NCI-H226 (cell line): ENCODE measurements around the gene RDM1.
A peak's percentile ranks its signal among the peaks of the same experiment; 100 is the strongest.
"Not testable (repeated sequence)": the region's sequence is repeated elsewhere in the genome, so short reads cannot be mapped to it uniquely, and the experiment has no call there.

Experiments used
- DNase-seq: peaks from one replicate; pipeline ENCODE4 v3.0.0-alpha.2; 2015

Gene RDM1

DNA sequence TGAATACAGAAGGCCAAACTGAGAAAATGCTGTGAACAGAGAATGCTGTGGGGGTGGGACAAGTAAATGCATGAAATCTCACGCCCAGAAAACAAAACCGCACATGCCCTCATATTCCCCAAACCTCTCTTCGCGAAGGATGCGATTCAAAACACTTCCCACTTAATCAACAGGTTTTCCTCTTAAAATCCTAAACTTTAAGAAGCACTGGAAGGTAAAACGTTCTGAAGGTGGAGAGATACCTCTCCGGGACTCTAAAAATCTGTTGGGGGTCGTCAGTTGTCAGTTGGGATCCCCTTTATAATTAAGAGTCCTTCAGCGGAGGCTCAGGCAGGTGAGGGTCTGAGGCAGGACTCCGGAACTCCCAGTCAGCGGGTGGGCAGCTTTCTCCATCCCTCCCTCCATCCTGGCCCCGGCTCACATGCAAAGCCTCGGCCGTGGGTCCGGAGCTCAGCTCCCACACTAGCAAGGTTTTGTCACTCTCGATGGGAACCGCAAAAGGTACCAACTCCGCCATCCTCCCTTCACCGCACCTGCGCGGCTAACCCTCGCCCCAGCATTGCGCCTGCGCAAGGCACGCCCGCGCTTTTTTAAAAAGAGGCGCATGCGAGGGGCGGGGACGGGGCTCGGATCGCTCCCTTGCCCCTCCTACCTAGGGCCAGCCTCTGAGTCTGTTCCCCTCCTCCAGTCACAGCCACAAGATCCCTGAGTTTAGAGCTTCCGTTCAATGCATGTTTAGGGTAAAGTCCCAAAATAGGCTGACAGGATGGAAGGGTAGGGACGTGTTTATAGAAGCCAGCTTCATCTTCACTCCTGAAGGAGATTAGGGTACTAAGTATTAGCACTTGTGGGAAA lies at the start of gene RDM1:
RDM1 (minus strand) TSS at position 563 of the 855 bp plus-strand sequence; CDS start at position 517, 46 bp downstream.
- DNase-seq, result peak; percentile 60

GRCh38 chr17:35978346-35978745 lies 47.8 kb upstream of the RDM1 start:
- no peak for DNase-seq

DNA sequence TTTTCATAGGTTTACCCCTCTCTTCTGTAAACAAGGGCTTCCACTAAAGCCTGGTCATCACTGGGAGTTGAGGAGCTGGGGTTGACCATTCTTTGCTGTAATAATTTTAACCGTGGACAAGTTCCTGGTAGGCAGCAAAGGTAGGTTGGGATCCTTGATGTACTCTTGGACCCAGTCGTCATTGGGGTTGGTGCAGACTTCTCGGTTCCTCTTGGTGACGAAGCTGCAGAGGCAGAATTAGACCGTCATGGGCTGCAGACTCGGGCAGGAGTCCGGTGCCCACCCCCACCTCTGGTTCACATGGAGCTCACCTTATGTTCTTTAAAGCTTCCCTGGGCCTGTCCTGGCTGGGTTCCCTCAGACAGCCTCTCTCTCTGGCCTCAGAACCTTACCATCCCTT lies 46.9 kb upstream of the RDM1 start:
- no peak for DNase-seq

DNA sequence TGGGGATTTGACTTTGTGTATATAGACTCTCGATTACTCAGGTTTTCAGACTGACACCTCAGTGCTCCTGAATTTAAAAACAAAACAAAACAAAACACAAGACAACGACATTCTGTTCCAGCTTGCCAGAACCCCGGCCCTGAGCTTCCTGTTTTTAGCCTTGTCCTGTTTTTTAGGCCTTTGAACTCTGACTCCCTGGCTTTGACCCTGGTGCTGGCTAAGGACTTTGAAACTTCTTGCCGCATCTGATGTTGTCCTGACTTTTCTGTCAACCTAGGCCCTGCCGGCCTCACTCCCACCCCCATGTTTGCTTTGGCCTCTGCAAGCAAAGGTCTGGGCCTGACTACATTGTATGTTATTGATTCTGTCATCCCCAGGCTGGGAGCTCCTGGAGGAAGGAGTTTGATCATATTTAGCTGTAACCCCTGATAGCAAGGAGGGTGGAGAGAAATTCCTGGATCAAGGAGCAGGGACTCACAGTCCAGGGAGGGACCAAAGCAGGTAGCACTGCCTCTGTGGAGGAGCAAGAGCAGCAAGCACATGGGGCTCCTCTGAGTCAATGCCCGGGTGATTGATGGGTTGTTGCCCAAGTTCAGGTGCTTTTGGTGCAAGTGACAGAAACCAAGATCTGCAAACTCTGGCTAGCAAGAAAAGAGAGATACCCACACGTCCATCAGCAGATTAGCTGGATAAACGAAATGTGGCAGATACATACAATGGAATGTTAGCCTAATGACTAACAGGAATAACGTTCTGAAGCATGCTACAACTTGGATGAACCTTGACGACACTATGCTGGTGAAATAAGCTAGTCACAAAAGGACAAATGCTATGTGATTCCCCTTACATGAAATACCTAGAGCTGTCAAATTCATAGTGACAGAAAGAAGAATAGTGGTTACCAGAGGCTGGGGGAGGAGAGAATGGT lies 43.0 kb upstream of the RDM1 start:
- no peak for DNase-seq

- DNase-seq, result no peak
These were observed 42.4 kb upstream of the RDM1 start for GRCh38 chr17:35972945-35973332.

- DNase-seq, result no peak
These were observed 42.0 kb upstream of the RDM1 start for GRCh38 chr17:35972535-35972934.

DNA sequence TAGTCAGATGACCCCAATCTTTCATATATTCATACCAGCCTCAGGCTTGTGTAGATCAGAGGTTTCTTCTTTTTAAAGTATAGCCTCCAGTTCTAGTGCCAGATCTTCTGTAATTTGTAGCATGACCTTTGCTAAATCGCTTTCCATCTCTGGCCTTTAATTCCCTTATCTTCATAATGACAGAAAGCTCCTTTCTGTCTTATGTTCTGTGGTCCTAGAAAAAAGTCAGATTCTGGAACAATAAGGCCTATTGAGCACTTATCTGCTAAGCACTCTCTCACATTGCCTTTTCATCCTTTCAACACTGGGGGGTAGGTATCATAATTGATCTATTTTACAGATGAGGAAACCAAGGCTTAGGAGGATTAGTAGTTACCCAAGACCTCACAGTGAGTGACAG lies 41.5 kb upstream of the RDM1 start:
- DNase-seq, result no peak

- peak; percentile 22 for DNase-seq
These were observed 39.2 kb upstream of the RDM1 start for GRCh38 chr17:35969558-35970380.

DNA sequence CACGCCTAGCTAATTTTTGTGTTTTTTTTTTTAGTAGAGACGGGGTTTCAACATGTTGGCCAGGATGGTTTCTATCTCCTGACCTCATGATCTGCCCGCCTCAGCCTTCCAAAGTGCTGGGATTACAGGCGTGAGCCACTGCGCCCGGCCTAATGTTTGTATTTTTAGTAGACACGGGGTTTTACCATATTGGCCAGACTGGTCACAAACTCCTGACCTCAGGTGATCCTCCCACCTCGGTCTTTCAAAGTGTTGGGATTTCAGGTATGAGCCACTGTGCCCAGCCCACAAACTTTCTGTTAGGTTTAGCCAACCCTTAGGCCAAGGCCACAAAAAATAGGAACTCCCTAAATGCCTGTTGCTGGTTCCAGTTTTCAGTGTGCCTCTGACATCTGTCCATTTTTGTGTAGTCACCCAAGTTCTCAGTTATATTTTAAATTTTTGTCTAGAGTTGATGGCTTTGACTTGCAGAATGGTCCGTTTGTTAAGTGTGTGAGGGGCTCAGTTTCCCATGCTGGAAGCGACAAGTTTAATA lies 38.0 kb upstream of the RDM1 start:
- DNase-seq, result no peak

- no peak for DNase-seq
These were observed 34.7 kb upstream of the RDM1 start for GRCh38 chr17:35965272-35965671.

DNA sequence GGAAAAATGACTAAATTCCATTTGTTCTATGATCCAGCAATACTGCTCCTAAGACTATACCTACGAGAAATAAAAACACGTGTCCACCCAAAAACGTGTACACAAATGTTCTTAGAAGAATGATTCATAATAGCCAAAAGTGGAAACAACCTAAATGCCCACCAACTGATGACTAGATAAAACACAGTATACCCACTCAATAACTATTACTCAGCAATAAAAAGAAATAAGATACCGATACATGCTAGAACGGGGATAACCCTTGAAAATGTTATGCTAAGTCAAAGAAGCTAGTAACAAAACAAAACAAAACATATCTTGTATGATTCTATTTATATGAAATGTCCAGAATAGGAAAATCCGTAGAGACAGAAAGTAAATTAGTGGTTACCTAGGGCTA lies 33.1 kb upstream of the RDM1 start:
- no peak for DNase-seq

- DNase-seq, result no peak
These were observed 23.1 kb upstream of the RDM1 start for GRCh38 chr17:35953720-35954119.

DNA sequence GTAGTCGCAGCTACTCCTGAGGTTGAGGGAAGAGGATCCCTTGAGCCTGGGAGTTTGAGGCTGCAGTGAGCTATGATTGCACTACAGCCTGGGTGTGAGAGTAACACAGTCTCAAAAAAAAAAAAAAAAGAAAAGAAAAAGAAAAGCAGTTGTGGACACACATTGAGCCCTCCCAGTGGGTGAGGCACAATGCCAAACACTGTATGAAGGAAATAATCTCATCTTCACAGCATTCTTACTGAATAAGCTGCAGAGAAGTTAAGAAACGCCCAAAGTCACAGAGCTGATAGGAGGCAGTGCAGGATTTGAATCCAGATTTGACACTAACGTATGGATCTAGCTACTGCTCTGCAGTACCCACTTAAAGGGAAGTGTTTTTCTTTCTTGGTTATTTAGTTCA lies 18.8 kb upstream of the RDM1 start:
- DNase-seq, result no peak

GRCh38 chr17:35948092-35948491 lies 17.5 kb upstream of the RDM1 start:
- DNase-seq, result no peak

DNA sequence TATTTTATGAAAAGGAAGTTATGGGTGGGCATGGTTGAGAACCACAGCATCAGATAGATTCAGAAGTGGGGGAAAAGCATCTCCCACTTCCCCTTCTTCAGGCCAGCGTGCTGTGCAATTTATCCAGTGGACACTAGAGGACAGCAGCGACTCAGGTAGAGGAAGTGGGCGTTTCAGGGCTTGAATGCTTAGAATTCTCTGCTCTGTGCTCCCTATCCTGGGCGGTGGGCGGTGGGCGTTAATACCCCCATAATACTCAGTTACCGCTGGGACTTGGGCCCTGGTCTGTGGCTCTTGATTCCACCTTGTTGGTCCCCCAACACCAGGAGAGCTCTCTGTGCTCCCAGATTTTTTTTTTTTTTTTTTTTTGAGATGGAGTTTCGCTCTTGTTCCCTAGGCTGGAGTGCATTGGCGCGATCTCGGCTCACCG lies 16.6 kb upstream of the RDM1 start:
- DNase-seq, result peak; percentile 38

DNA sequence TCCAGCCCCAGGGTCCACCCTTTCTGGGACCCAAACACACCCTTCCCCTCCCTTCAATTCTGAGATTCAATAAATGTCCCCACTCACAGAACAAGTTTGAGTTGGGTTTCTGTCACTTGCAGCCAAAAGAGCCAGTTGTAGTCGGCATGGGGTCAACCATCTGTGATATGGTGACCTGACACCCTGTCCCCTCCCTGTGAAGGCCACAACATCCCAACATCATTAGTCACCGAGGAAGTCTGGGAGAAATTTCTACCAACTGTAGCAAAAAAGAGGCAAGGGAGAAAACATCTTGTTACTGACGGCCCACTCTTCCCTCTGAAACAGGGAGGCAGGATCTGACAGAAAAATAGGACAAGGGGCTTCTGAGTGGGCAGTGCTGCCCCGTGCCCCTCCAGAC lies 13.6 kb upstream of the RDM1 start:
- DNase-seq, result no peak

DNA sequence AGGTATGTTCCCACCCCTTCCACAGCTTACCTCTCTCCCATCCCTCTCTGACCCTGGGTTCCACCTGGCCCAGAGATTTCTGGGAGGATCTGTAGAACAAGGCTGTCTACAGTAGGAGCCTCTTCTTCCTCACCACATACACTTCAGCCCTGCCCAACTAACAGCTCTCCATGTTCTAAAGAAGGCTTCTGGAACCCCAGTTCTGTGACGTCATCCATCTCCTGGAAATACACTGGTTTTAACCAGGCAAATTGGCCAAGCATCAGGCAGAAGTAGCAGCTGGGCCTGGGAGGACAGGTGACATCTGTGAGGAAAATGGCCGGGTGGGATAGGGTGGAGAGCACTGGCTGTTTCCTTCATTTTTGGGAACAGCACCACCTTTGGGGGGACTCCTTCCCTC lies 13.0 kb upstream of the RDM1 start, which contains the start of gene LYZL6:
LYZL6 (minus strand) TSS at position 177 of the 400 bp plus-strand sequence. CDS start 4,357 bp downstream, outside the sequence.
- no peak for DNase-seq

GRCh38 chr17:35942588-35943186 lies 12.1 kb upstream of the RDM1 start:
- no peak for DNase-seq

- DNase-seq, result not testable (repeated sequence)
These were observed 7.9 kb upstream of the RDM1 start for GRCh38 chr17:35938492-35938891.

DNA sequence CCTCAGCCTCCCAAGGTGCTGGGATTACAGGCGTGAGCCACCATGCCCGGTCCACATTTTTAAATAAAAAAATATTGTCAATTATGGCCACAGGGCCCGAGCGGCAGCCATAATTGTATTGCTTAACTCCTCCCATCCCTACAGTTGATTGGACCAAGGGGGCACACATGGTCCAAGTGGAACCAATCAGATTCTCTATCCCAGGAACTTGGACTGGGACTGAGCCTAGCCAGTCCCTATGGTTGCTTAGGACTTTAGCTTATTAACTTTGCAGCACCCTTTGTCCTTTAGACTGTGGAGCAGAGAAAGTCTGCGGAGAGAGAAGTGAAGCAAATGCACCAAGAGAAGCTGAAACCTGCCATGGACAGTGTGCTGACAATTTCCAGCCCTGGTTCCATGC lies 5.5 kb upstream of the RDM1 start:
- DNase-seq, result no peak

DNA sequence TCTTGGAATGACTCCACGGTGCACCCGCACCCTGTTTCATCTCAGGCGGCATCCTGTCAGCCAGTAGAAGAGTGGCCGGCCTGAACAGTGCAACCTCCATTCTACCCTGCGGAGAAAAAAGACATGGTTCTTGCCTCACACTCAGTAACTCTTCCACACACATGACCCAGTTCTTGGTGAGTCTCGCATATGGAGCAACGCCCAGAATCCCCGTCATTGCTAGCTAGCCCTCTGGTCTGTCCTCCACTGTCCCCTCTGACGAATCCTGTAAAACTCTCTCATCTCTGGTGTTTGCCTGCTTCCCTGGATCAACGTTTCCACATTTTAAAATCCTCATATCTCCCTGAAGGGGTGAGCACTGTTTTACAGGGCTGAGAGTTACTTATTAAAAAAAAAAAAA lies 4.2 kb upstream of the RDM1 start:
- no peak for DNase-seq

DNA sequence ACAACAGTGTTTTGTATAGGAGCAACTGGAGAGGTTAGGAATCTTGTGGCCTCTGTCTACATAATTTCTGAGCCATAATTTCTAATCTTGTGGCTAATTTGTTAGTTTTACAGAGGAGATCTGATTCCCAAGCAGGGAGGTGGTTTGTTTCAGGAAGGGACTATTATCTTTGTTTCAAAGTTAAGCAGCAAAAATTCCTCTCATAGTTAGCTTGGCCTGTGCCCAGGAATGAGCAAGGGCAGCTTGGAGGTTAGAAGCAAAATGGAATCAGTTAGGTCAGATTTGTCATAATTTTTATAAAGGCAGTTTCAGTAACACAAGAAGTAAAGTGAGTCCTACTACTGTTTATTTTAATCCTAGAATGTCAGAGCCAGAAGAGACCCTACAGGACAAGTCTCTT lies 2.0 kb upstream of the RDM1 start:
- peak; percentile 14 for DNase-seq
